Measurements from ENCODE around the gene SHISA9.

Gene SHISA9

DNA sequence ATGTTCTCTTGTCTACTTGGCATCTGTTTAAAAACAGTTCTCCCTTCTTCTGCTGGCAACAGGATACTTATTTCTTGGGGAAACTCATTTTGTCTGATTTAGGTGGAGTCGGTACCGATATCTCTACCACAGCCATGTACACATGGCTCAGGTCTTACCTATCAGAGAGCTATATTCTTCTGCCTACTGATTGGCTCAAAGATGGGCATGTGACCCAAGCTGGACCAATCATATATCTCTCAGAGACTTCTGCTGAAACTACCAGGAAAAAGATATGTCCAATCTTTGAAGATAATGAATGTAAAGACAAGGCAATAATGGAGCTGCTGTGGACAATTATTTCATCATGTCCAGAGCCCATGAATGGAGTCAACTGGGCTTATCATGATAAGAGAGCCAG is 21.6 kb upstream of the SHISA9 start:
- H3K9ac ChIP-seq (ENCODE audit: low read depth, low read length, poor library complexity, severe bottlenecking), result no peak overlapping the region
- H3K79me2 ChIP-seq (ENCODE audit: insufficient read depth, low read length), result no peaks in the 10 kb centered on the region
- no peak overlapping the region for H3K4me3 ChIP-seq (ENCODE audit: low read length, poor library complexity, severe bottlenecking)
- H2AFZ ChIP-seq (ENCODE audit: low read length), result no peak overlapping the region
- H3K9me2 ChIP-seq (replicated peaks; ENCODE audit: low read depth, low read length), result no peaks in the 10 kb centered on the region
- no peak overlapping the region for H3K4me2 ChIP-seq (ENCODE audit: low read depth, low read length, poor library complexity, severe bottlenecking)
- TF ChIP-seq EZH2phosphoT487 (IDR thresholded peaks at IDR 0.05; ENCODE audit: borderline replicate concordance), result no peak
- TF ChIP-seq, protein P1, sequence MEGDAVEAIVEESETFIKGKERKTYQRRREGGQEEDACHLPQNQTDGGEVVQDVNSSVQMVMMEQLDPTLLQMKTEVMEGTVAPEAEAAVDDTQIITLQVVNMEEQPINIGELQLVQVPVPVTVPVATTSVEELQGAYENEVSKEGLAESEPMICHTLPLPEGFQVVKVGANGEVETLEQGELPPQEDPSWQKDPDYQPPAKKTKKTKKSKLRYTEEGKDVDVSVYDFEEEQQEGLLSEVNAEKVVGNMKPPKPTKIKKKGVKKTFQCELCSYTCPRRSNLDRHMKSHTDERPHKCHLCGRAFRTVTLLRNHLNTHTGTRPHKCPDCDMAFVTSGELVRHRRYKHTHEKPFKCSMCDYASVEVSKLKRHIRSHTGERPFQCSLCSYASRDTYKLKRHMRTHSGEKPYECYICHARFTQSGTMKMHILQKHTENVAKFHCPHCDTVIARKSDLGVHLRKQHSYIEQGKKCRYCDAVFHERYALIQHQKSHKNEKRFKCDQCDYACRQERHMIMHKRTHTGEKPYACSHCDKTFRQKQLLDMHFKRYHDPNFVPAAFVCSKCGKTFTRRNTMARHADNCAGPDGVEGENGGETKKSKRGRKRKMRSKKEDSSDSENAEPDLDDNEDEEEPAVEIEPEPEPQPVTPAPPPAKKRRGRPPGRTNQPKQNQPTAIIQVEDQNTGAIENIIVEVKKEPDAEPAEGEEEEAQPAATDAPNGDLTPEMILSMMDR (conservative IDR thresholded peaks at IDR 0.05; ENCODE audit: low read length), result no peak
- H3K4me1 ChIP-seq (ENCODE audit: insufficient read depth, low read length, poor library complexity, severe bottlenecking), result no peaks in the 10 kb centered on the region
- H4K20me1 ChIP-seq (ENCODE audit: insufficient read depth, low read length, poor library complexity, severe bottlenecking), result no peaks in the 10 kb centered on the region
- H3K36me3 ChIP-seq (ENCODE audit: insufficient read depth, low read length), result no peaks in the 10 kb centered on the region
- H3K9me3 ChIP-seq (ENCODE audit: insufficient read depth, low read depth, low read length), result no peaks in the 10 kb centered on the region
- H3K27me3 ChIP-seq (ENCODE audit: insufficient read depth, low read length, poor library complexity, severe bottlenecking), result no peaks in the 10 kb centered on the region
- H3F3A ChIP-seq (ENCODE audit: low read depth), result no peaks in the 10 kb centered on the region

DNA sequence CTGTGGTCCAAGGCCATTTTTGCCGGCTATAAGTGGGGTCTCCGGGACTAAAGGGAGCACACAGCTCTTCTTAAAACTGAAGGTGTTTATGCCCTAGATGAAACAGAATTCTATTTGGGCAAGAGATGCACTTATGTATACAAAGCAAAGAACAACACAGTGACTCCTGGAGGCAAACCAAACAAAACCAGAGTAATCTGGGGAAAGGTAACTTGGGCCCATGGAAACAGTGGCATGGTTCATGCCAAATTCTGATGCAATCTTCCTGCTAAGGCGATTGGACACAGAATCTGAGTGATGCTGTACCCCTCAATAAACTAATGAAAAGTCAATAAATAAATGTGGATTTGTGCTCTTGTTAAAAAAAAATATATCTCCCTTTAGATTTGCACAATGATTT is 20.2 kb upstream of the SHISA9 start:
- H3K4me3 ChIP-seq (ENCODE audit: low read length, poor library complexity, severe bottlenecking), result no peak overlapping the region
- H3F3A ChIP-seq (ENCODE audit: low read depth), result no peaks in the 10 kb centered on the region
- H3K79me2 ChIP-seq (ENCODE audit: insufficient read depth, low read length), result no peaks in the 10 kb centered on the region
- no peak overlapping the region for H2AFZ ChIP-seq (ENCODE audit: low read length)
- no peaks in the 10 kb centered on the region for H4K20me1 ChIP-seq (ENCODE audit: insufficient read depth, low read length, poor library complexity, severe bottlenecking)
- H3K9ac ChIP-seq (ENCODE audit: low read depth, low read length, poor library complexity, severe bottlenecking), result no peak overlapping the region
- no peak for TF ChIP-seq EZH2phosphoT487 (IDR thresholded peaks at IDR 0.05; ENCODE audit: borderline replicate concordance)
- TF ChIP-seq, protein P1 (conservative IDR thresholded peaks at IDR 0.05; ENCODE audit: low read length), result no peak
- no peaks in the 10 kb centered on the region for H3K9me2 ChIP-seq (replicated peaks; ENCODE audit: low read depth, low read length)
- no peak overlapping the region for H3K4me2 ChIP-seq (ENCODE audit: low read depth, low read length, poor library complexity, severe bottlenecking)
- H3K9me3 ChIP-seq (ENCODE audit: insufficient read depth, low read depth, low read length), result no peaks in the 10 kb centered on the region
- no peaks in the 10 kb centered on the region for H3K36me3 ChIP-seq (ENCODE audit: insufficient read depth, low read length)
- H3K4me1 ChIP-seq (ENCODE audit: insufficient read depth, low read length, poor library complexity, severe bottlenecking), result no peaks in the 10 kb centered on the region
- H3K27me3 ChIP-seq (ENCODE audit: insufficient read depth, low read length, poor library complexity, severe bottlenecking), result no peaks in the 10 kb centered on the region

DNA sequence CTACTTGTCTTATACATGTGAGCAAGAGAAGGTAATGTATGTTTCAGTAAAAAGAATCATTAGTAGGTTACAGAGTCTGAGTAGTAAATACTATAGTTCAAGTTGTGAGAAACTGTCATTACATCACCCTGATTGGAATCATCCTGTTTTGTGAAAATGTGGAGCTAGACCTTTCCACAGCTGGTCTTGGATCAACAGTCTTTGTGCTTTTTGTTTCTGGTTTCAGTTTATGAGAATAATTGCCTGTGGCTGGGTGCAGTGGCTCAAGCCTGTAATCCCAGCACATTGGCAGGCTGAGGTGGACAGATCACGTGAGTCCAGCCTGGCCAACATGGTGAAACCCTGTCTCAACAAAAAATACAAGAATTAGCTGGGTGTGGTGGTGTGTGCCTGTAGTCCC is 19.7 kb upstream of the SHISA9 start:
- Histone ChIP-seq H3F3A (ENCODE audit: low read depth) (no peaks in the 10 kb centered on the region), H2AFZ (ENCODE audit: low read length) (no peak overlapping the region), H4K20me1 (ENCODE audit: insufficient read depth, low read length, poor library complexity, severe bottlenecking) (no peaks in the 10 kb centered on the region), H3K4me2 (ENCODE audit: low read depth, low read length, poor library complexity, severe bottlenecking) (no peak overlapping the region), H3K9ac (ENCODE audit: low read depth, low read length, poor library complexity, severe bottlenecking) (no peak overlapping the region), H3K36me3 (ENCODE audit: insufficient read depth, low read length) (no peaks in the 10 kb centered on the region), H3K4me3 (ENCODE audit: low read length, poor library complexity, severe bottlenecking) (no peak overlapping the region), H3K9me3 (ENCODE audit: insufficient read depth, low read depth, low read length) (no peaks in the 10 kb centered on the region), H3K79me2 (ENCODE audit: insufficient read depth, low read length) (no peaks in the 10 kb centered on the region), H3K4me1 (ENCODE audit: insufficient read depth, low read length, poor library complexity, severe bottlenecking) (no peaks in the 10 kb centered on the region), H3K27me3 (ENCODE audit: insufficient read depth, low read length, poor library complexity, severe bottlenecking) (no peaks in the 10 kb centered on the region), H3K9me2 (replicated peaks; ENCODE audit: low read depth, low read length) (no peaks in the 10 kb centered on the region)
- TF ChIP-seq, protein P1 (conservative IDR thresholded peaks at IDR 0.05; ENCODE audit: low read length), result no peak
- TF ChIP-seq EZH2phosphoT487 (IDR thresholded peaks at IDR 0.05; ENCODE audit: borderline replicate concordance), result no peak

Data from Loucy (cell line).